Measurements from ENCODE around the gene OR10A5. TPM values are rescaled to one million over a fixed set of nuclear protein-coding genes. Genes with fewer than 3 reads are reported as not detected.

OR10A5 gene
- polyA plus RNA-seq, 1 donor (not counting 4 experiments of a cell fraction or from before 2014, with no cell fraction given), result not detected

GRCh38 chr11:6817694-6818093 lies 27.8 kb upstream of the OR10A5 start:
- H3K27me3 ChIP-seq (ENCODE audit: control insufficient read depth, extremely low read depth, insufficient read depth, low read length), result no peaks in the 10 kb centered on the region
- DNase-seq (ENCODE audit: low read depth, low spot score) (no peak), FAIRE-seq (no peak)
- H3K4me1 ChIP-seq (ENCODE audit: control insufficient read depth, extremely low read depth, insufficient read depth, low read length), result no peaks in the 10 kb centered on the region
- H3K9me3 ChIP-seq (ENCODE audit: control insufficient read depth, low read depth, low read length), result no peaks in the 10 kb centered on the region
- dilution Hi-C loops (cut with MboI; ENCODE audit: extremely low pct_ligation_motif_present, low sequenced_read_pairs), result no loop called here
- H3K9me1 ChIP-seq (ENCODE audit: control insufficient read depth, extremely low read depth, insufficient read depth, low read length), result no peaks in the 10 kb centered on the region
- no peaks in the 10 kb centered on the region for H3K79me2 ChIP-seq (ENCODE audit: control insufficient read depth, insufficient read depth, low read length)
- no peak overlapping the region for H3K27ac ChIP-seq (ENCODE audit: control insufficient read depth, insufficient read depth, low read length)
- H3K4me3 ChIP-seq (ENCODE audit: control insufficient read depth in 2 of 3, extremely low read depth in 1 of 3, insufficient read depth in 2 of 3, low read depth in 1 of 3, low read length in 3 of 3), result no peak overlapping the region
- H3K9ac ChIP-seq (ENCODE audit: control insufficient read depth, extremely low read depth, insufficient read depth, low read length), result no peak overlapping the region
- H2AFZ ChIP-seq (ENCODE audit: control insufficient read depth, low read length), result no peak overlapping the region
- no peaks in the 10 kb centered on the region for H4K20me1 ChIP-seq (ENCODE audit: control insufficient read depth, extremely low read depth, insufficient read depth, low read length)
- H3K4me2 ChIP-seq (ENCODE audit: control insufficient read depth, extremely low read depth, insufficient read depth, low read depth, low read length), result no peak overlapping the region
- TF ChIP-seq CTCF (optimal IDR thresholded peaks at IDR 0.05 in 1 of 3, IDR thresholded peaks at IDR 0.05 in 1 of 3, conservative IDR thresholded peaks at IDR 0.05 in 1 of 3; ENCODE audit: extremely low read depth in 1 of 3, insufficient read depth in 2 of 3, low read length in 3 of 3), result peak in 1 of 3 experiments; percentile 4
- TF ChIP-seq EZH2 (IDR thresholded peaks at IDR 0.05; ENCODE audit: low read length), result no peak
- H3K36me3 ChIP-seq (ENCODE audit: control insufficient read depth in 2 of 2, extremely low read depth in 1 of 2, insufficient read depth in 2 of 2, low read length in 2 of 2), result no peaks in the 10 kb centered on the region

GRCh38 chr11:6818967-6819366 lies 26.5 kb upstream of the OR10A5 start:
- no peaks in the 10 kb centered on the region for H3K4me1 ChIP-seq (ENCODE audit: control insufficient read depth, extremely low read depth, insufficient read depth, low read length)
- TF ChIP-seq CTCF (optimal IDR thresholded peaks at IDR 0.05 in 1 of 3, IDR thresholded peaks at IDR 0.05 in 1 of 3, conservative IDR thresholded peaks at IDR 0.05 in 1 of 3; ENCODE audit: extremely low read depth in 1 of 3, insufficient read depth in 2 of 3, low read length in 3 of 3), result no peak
- no peak for TF ChIP-seq EZH2 (IDR thresholded peaks at IDR 0.05; ENCODE audit: low read length)
- H2AFZ ChIP-seq (ENCODE audit: control insufficient read depth, low read length), result no peak overlapping the region
- no peak for FAIRE-seq
- dilution Hi-C loops (cut with MboI; ENCODE audit: extremely low pct_ligation_motif_present, low sequenced_read_pairs), result no loop called here
- no peaks in the 10 kb centered on the region for H4K20me1 ChIP-seq (ENCODE audit: control insufficient read depth, extremely low read depth, insufficient read depth, low read length)
- DNase-seq (ENCODE audit: low read depth, low spot score), result no peak
- H3K79me2 ChIP-seq (ENCODE audit: control insufficient read depth, insufficient read depth, low read length), result no peaks in the 10 kb centered on the region
- no peaks in the 10 kb centered on the region for H3K9me3 ChIP-seq (ENCODE audit: control insufficient read depth, low read depth, low read length)
- H3K9me1 ChIP-seq (ENCODE audit: control insufficient read depth, extremely low read depth, insufficient read depth, low read length), result no peaks in the 10 kb centered on the region
- no peaks in the 10 kb centered on the region for H3K27me3 ChIP-seq (ENCODE audit: control insufficient read depth, extremely low read depth, insufficient read depth, low read length)
- no peak overlapping the region for H3K9ac ChIP-seq (ENCODE audit: control insufficient read depth, extremely low read depth, insufficient read depth, low read length)
- H3K36me3 ChIP-seq (ENCODE audit: control insufficient read depth in 2 of 2, extremely low read depth in 1 of 2, insufficient read depth in 2 of 2, low read length in 2 of 2), result no peaks in the 10 kb centered on the region
- H3K4me2 ChIP-seq (ENCODE audit: control insufficient read depth, extremely low read depth, insufficient read depth, low read depth, low read length), result no peak overlapping the region
- no peak overlapping the region for H3K27ac ChIP-seq (ENCODE audit: control insufficient read depth, insufficient read depth, low read length)
- H3K4me3 ChIP-seq (ENCODE audit: control insufficient read depth in 2 of 3, extremely low read depth in 1 of 3, insufficient read depth in 2 of 3, low read depth in 1 of 3, low read length in 3 of 3), result no peak overlapping the region

Measured in keratinocyte (primary cell).